Measurements from ENCODE around the gene SLC35F1.

- TF ChIP-seq CTCF (IDR thresholded peaks at IDR 0.05): no peak
- TF ChIP-seq POLR2A (IDR thresholded peaks at IDR 0.05): no peak
- TF ChIP-seq EP300 (IDR thresholded peaks at IDR 0.05): no peak
- TF ChIP-seq POLR2AphosphoS5 (IDR thresholded peaks at IDR 0.05): no peak
Measured at GRCh38 chr6:117907601-117908245, 659 bp downstream of the SLC35F1 start.

All from upper lobe of left lung (tissue), 4 donors.